Stimulated activated memory B cell treated with anti-CD40 and anti-IgM and Interleukin-4, amounts not matched to agents 10 μg/mL and 1 μg/mL and 100 μg/mL, for 72 hours (primary cell): ENCODE data around the gene S100P.

Source experiments
- ATAC-seq: fragments of 150-1000 bp; cut with Tn5 transposase; 2 replicates; pipeline ENCODE4 v1.10.0; 2021
- H3K27ac Mint-ChIP-seq: one replicate; pipeline ENCODE4 v1.8.0; 2022; ENCODE audit warnings: mild to moderate bottlenecking, mixed read lengths
- H3K27me3 Mint-ChIP-seq: one replicate; pipeline ENCODE4 v1.8.0; 2022; ENCODE audit warnings: mixed read lengths
- H3K36me3 Mint-ChIP-seq: one replicate; pipeline ENCODE4 v1.8.0; 2022; ENCODE audit warnings: mixed read lengths
- H3K4me1 Mint-ChIP-seq: one replicate; pipeline ENCODE4 v1.8.0; 2022; ENCODE audit warnings: mixed read lengths
- H3K4me3 Mint-ChIP-seq: one replicate; pipeline ENCODE4 v1.8.0; 2022; ENCODE audit warnings: mild to moderate bottlenecking, moderate library complexity, mixed read lengths
- H3K9me3 Mint-ChIP-seq: one replicate; pipeline ENCODE4 v1.8.0; 2022; ENCODE audit warnings: mixed read lengths

Gene S100P

DNA sequence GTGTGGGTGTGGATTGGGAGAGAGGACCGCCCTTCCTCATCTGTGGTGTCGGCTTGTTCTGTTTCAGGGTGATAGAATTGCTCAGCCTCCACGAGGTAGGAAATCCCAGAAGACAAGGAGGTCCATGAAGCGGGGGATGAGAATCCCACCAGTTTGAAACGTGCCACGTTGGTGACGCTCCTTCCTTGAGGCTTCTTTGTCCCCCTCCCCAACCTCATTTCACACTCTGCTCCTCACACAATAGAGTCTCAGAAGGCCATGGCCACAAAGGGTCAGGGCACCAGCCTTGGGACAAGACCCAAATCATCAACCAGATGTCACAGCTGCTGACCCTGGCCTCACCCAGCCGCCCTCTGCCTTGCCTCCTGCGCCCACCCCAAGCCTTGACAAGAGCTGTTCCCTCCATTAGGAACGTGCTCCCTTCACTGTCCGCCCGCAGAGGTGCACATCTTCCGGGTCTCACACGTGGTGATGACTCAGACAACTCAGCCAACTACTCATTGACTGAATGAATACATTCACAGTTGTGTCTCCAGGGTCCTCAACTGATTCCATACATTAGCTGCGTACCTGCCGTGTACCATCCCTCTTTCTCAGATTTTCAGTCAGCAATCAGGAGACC lies 40.6 kb downstream of the S100P start:
- no peak for ATAC-seq
- H3K27me3 Mint-ChIP-seq, result peaks cover 22% of the 10 kb centered on the region
- H3K4me3 Mint-ChIP-seq, result no peak overlapping the region
- H3K9me3 Mint-ChIP-seq, result no peaks in the 10 kb centered on the region
- H3K36me3 Mint-ChIP-seq, result no peaks in the 10 kb centered on the region
- H3K27ac Mint-ChIP-seq, result no peak overlapping the region
- no peaks in the 10 kb centered on the region for H3K4me1 Mint-ChIP-seq

DNA sequence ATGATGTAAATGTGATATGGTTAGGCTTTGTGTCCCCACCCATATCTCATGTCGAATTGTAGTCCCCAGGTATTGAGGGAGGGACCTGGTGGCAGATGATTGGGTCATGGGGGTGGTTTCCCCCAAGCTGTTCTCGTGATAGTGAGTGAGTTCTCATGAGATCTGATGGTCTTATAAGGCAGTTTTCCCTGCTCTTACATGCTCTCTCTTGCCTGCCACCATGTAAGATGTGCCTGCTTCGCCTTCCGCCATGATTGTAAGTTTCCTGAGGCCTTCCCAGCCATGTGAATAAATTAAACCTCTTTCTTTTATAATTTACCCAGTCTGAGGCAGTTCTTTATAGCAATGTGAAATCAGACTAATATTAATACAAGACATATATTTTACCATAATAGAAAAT lies 46.2 kb downstream of the S100P start:
- Mint-ChIP-seq H3K36me3 (no peaks in the 10 kb centered on the region), H3K27me3 (peaks cover 37% of the 10 kb centered on the region), H3K4me1 (no peaks in the 10 kb centered on the region), H3K9me3 (peaks cover 3% of the 10 kb centered on the region), H3K4me3 (no peak overlapping the region), H3K27ac (no peak overlapping the region)
- ATAC-seq, result no peak

DNA sequence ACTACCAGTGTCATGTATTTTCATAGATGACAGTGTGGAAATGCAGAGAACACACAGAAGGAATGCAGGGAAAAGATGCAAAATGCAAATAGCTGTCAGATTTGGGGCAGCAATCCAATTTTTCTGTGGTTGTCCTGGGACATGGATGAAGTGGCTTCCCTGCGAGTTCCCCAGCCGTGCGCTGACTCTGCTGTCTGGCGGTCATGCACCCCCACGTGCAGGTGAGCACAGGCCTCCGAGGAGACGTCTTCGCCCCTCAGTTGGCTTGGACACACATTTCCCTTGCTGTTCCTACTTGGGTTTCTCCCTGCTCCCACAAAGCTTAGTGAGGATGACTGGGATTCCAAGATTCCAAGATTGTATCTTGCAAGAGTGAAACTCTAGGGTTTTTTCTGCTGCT lies 46.7 kb downstream of the S100P start:
- peaks cover 3% of the 10 kb centered on the region for H3K9me3 Mint-ChIP-seq
- ATAC-seq, result no peak
- no peak overlapping the region for H3K27ac Mint-ChIP-seq
- H3K27me3 Mint-ChIP-seq, result peaks cover 42% of the 10 kb centered on the region
- H3K4me1 Mint-ChIP-seq, result no peaks in the 10 kb centered on the region
- no peaks in the 10 kb centered on the region for H3K36me3 Mint-ChIP-seq
- H3K4me3 Mint-ChIP-seq, result no peak overlapping the region

DNA sequence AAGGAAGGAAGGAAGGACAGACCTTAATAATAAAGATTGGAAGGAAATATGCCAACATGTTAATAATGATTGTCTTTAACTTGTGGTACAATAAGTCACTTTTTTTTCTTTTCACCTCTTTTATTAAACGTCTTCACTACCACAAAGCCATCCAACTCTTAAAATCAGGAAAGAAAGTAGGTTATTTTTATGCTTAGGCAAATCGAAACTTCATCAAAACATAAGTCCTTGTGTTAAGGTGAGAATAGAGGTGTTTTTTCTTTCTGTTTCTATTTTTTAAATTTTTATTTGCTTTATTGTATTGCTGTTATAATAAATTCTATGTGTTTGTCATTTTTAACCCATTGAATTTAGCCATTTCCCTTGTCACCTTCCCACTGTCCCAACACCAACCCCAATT lies 48.8 kb downstream of the S100P start:
- Mint-ChIP-seq H3K27me3 (peaks cover 49% of the 10 kb centered on the region), H3K9me3 (peaks cover 3% of the 10 kb centered on the region), H3K4me3 (no peak overlapping the region), H3K36me3 (no peaks in the 10 kb centered on the region), H3K27ac (no peak overlapping the region), H3K4me1 (no peaks in the 10 kb centered on the region)
- no peak for ATAC-seq

DNA sequence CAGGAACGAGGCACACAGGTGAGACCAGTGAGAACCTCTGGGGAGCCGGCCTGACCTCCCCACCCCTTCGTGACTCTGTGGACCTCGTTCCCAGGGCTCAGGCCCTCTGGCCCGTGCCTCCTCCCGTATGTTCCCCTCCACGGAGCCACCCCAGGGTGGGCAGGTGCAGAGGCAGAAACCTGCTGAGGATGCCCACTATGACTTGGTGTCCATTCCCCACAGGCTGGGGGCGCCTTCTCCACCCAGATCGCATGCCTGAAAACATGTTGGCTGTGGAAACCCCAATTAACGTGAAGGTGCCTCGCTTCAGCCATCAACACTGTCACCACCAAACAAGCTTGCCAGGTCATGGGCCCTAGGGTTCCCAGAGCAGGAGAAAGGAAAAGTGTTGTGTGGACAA lies 49.3 kb downstream of the S100P start:
- ATAC-seq, result no peak
- Mint-ChIP-seq H3K36me3 (no peaks in the 10 kb centered on the region), H3K4me1 (no peaks in the 10 kb centered on the region), H3K27me3 (peaks cover 51% of the 10 kb centered on the region), H3K4me3 (no peak overlapping the region), H3K27ac (no peak overlapping the region), H3K9me3 (peaks cover 3% of the 10 kb centered on the region)
